Right atrium auricular region (tissue), 2 donors: Measurements from ENCODE around the gene RSPO3. TPM values are rescaled to one million over a fixed set of nuclear protein-coding genes. Genes with fewer than 3 reads are reported as not detected.

Experiments used
- DNase-seq: peaks from one replicate; pipeline ENCODE4 v3.0.0-alpha.2; 2019; ENCODE audit warnings: low spot score
- H3K27ac ChIP-seq, 2 donors: fragments of 200-600 bp; sonication (generic); 1 replicate in 1 of 2; 2 replicates in 1 of 2; pipeline ENCODE4 v1.5.1; 2016 to 2019
- H3K27me3 ChIP-seq, 2 donors: fragments of 200-600 bp; sonication (generic); one replicate each; pipeline versions ENCODE4 v1.5.1 to v1.6.0; 2017 to 2019
- H3K36me3 ChIP-seq: fragments of 200-600 bp; sonication (generic); one replicate; pipeline ENCODE4 v1.5.1; 2016
- H3K4me1 ChIP-seq, 2 donors: fragments of 200-600 bp; sonication (generic); one replicate each; pipeline versions ENCODE4 v1.5.1 to v1.6.0; 2017 to 2019
- H3K4me3 ChIP-seq, 2 donors: fragments of 200-600 bp; sonication (generic); 1 replicate in 1 of 2; 2 replicates in 1 of 2; pipeline ENCODE4 v1.5.1; 2017 to 2019; ENCODE audit warnings: mild to moderate bottlenecking in 1 of 2, moderate library complexity in 1 of 2
- H3K9me3 ChIP-seq, 2 donors: fragments of 200-600 bp; sonication (generic); one replicate each; pipeline ENCODE4 v1.5.1; 2019
- total RNA-seq, 2 donors: library from RNA; depleted of rRNA; stranded (reverse); fragments of >200 nt; gene quantifications; one replicate each; pipeline ENCODE4 v1.1.0, GENCODE V29; 2016
- TF ChIP-seq, protein P1 (sequence below), 2 donors: fragments of 200-600 bp; sonication (generic); IDR thresholded peaks; one replicate each; pipeline ENCODE4 v1.5.1; 2019; ENCODE audit warnings: antibody characterized with exemption in 2 of 2

RSPO3 gene
- total RNA-seq, 2 donors from 2014 or later: 0.75 TPM; not detected in 1

DNA sequence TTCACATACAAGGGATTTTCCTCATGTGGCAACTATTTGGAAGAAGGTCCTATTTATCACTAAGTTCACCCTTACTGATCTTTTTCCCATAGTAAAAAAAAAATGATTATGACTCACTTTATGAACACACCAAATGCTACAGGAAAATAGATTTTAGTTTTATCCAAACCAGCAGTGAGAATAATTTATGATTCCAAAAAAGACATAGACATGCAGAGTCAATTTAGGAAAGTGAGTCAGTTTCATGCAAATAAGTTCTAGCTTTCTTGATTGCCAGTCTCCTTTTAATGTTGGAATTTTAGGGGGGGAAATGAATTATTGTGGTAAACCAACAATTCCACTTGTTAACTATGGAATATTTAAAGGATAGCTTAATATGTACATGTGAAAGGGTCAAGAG, 84.2 kb downstream of the RSPO3 start:
- H3K36me3 ChIP-seq: no peaks in the 10 kb centered on the region
- no peak overlapping the region for H3K27ac ChIP-seq
- TF ChIP-seq, protein P1, sequence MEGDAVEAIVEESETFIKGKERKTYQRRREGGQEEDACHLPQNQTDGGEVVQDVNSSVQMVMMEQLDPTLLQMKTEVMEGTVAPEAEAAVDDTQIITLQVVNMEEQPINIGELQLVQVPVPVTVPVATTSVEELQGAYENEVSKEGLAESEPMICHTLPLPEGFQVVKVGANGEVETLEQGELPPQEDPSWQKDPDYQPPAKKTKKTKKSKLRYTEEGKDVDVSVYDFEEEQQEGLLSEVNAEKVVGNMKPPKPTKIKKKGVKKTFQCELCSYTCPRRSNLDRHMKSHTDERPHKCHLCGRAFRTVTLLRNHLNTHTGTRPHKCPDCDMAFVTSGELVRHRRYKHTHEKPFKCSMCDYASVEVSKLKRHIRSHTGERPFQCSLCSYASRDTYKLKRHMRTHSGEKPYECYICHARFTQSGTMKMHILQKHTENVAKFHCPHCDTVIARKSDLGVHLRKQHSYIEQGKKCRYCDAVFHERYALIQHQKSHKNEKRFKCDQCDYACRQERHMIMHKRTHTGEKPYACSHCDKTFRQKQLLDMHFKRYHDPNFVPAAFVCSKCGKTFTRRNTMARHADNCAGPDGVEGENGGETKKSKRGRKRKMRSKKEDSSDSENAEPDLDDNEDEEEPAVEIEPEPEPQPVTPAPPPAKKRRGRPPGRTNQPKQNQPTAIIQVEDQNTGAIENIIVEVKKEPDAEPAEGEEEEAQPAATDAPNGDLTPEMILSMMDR (IDR thresholded peaks at IDR 0.05): no peak
- H3K4me3 ChIP-seq: no peak overlapping the region
- no peaks in the 10 kb centered on the region for H3K27me3 ChIP-seq
- H3K4me1 ChIP-seq: no peaks in the 10 kb centered on the region
- no peak for DNase-seq
- H3K9me3 ChIP-seq: no peaks in the 10 kb centered on the region

DNA sequence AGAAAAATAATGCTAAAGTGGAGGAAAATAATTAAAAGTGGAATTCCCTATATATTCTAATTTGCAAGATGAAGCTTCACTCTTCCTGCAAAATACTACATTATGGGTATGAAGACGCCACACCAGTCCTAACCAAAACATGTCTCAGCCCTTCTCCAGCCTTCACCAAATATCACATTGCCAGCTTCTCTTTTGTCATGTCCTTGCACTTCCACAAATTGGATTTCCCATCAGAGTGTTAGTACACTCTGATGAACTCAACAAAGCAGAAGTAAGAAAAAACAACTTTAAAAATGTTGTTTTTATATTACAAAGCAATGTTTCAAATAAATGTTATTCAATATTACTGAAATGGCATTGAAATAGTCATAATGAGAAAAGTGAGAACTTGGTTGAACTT, 85.8 kb downstream of the RSPO3 start:
- no peaks in the 10 kb centered on the region for H3K9me3 ChIP-seq
- H3K4me3 ChIP-seq: no peak overlapping the region
- H3K4me1 ChIP-seq: no peaks in the 10 kb centered on the region
- DNase-seq: no peak
- no peaks in the 10 kb centered on the region for H3K27me3 ChIP-seq
- no peaks in the 10 kb centered on the region for H3K36me3 ChIP-seq
- no peak overlapping the region for H3K27ac ChIP-seq
- TF ChIP-seq, protein P1 (IDR thresholded peaks at IDR 0.05): no peak

DNA sequence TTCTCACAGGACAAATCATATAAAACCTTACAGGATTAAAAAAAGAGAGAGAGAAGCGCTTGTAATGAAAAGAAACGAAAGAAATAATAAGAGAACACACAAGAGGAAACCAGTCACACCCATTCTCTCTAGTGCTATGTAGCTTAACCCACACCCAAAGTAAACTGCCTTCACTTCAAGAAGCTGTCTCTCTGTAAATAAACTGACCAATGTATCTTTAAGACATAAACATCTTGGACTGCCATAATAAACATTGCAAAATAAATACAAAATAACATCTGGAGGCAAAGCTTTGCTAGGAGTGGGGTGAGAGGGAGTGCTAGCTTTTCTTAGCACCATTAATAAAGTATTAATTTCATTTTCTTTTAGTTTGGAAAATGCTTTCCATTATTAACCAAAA, 86.6 kb downstream of the RSPO3 start:
- no peaks in the 10 kb centered on the region for H3K36me3 ChIP-seq
- no peak overlapping the region for H3K4me3 ChIP-seq
- H3K9me3 ChIP-seq: no peaks in the 10 kb centered on the region
- DNase-seq: no peak
- TF ChIP-seq, protein P1 (IDR thresholded peaks at IDR 0.05): no peak
- no peaks in the 10 kb centered on the region for H3K4me1 ChIP-seq
- no peak overlapping the region for H3K27ac ChIP-seq
- H3K27me3 ChIP-seq: no peaks in the 10 kb centered on the region

DNA sequence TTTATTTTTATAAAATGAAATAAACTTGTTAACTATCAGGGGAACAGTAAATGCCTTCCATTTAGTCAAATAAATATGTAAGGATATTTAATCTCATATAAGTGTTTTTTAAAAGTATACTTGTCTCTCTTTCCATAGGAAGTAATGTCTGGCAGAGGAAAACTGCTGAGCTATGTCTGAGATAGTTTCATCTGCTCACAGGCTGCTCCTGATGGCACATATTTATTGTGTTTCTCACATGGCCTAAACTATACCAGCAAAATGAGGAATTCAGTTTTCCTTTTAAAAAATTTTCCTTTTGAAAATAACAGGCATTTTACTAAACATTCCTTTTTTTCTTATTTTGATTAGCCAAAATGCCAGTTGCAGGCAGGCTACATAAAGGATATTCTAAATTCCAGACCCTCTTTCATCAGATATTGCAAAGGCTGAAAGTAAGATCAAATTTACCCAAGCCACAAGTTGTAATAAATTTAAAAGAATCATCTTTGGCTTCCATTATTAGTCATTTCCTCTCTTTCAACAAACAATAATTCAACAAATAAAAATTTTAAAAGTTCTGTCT, 88.1 kb downstream of the RSPO3 start:
- Histone ChIP-seq H3K27ac (no peak overlapping the region), H3K4me1 (no peaks in the 10 kb centered on the region), H3K27me3 (no peaks in the 10 kb centered on the region), H3K9me3 (no peaks in the 10 kb centered on the region), H3K4me3 (no peak overlapping the region), H3K36me3 (no peaks in the 10 kb centered on the region)
- DNase-seq: no peak
- TF ChIP-seq, protein P1 (IDR thresholded peaks at IDR 0.05): no peak

DNA sequence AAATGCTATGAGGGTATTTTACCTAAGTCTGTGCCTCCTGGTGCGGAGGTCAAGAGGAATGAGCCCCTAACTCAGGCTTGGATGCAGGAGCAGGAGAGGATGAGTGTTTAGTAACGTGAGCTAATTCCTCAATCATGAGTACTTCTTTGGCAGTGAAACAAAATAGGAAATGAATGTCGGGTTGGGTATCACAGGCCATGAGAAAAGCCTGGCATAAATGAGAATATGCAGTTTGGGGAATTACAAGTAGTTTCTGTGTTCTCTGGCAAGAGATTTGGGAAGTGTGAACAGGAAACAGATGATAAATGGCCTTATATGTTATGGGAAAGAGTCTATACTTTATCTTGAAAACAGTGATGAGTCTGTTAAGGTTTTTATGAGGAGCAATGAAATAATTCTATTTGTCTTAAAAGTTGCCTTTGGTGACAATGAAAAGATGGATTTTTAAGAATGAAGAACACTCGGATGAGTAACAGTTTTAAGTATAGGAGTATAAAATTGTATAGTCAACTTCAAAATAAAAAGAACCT, 89.2 kb downstream of the RSPO3 start:
- Histone ChIP-seq H3K36me3 (no peaks in the 10 kb centered on the region), H3K4me1 (no peaks in the 10 kb centered on the region), H3K27ac (no peak overlapping the region), H3K27me3 (no peaks in the 10 kb centered on the region), H3K4me3 (no peak overlapping the region), H3K9me3 (no peaks in the 10 kb centered on the region)
- DNase-seq: no peak
- TF ChIP-seq, protein P1 (IDR thresholded peaks at IDR 0.05): no peak

DNA sequence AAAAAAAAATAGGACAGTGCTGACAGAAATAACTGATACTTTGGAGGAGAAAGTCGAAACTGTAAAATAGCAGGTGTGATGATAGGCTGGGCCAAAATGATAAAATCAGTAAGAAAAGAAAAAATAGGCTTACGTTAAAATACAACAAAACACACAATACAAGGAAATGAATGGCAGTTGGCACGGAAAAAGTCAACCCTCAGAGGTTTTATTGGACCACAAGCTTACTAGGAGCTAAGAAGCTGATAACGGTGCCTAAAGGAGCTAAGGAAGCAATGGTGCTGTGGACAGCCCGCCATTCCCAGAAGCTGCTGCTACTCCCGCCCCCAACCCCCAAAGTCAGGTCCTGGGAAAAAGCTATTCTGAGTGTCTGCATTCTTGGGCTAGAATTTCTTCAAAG, 92.3 kb downstream of the RSPO3 start:
- TF ChIP-seq, protein P1 (IDR thresholded peaks at IDR 0.05): no peak
- Histone ChIP-seq H3K4me3 (no peak overlapping the region), H3K27ac (no peak overlapping the region), H3K36me3 (no peaks in the 10 kb centered on the region), H3K4me1 (no peaks in the 10 kb centered on the region), H3K9me3 (no peaks in the 10 kb centered on the region), H3K27me3 (no peaks in the 10 kb centered on the region)
- no peak for DNase-seq
